ENCODE data around the gene TTC21A. TPM values are rescaled to one million over a fixed set of nuclear protein-coding genes. Genes with fewer than 3 reads are reported as not detected.
A peak's percentile ranks its signal among the peaks of the same experiment; 100 is the strongest.

TTC21A gene
- total RNA-seq, 5 donors from 2014 or later (not counting 1 experiment from before 2014, with no cell fraction given): 3.5 to 12.4 (median 5.4) TPM

DNA sequence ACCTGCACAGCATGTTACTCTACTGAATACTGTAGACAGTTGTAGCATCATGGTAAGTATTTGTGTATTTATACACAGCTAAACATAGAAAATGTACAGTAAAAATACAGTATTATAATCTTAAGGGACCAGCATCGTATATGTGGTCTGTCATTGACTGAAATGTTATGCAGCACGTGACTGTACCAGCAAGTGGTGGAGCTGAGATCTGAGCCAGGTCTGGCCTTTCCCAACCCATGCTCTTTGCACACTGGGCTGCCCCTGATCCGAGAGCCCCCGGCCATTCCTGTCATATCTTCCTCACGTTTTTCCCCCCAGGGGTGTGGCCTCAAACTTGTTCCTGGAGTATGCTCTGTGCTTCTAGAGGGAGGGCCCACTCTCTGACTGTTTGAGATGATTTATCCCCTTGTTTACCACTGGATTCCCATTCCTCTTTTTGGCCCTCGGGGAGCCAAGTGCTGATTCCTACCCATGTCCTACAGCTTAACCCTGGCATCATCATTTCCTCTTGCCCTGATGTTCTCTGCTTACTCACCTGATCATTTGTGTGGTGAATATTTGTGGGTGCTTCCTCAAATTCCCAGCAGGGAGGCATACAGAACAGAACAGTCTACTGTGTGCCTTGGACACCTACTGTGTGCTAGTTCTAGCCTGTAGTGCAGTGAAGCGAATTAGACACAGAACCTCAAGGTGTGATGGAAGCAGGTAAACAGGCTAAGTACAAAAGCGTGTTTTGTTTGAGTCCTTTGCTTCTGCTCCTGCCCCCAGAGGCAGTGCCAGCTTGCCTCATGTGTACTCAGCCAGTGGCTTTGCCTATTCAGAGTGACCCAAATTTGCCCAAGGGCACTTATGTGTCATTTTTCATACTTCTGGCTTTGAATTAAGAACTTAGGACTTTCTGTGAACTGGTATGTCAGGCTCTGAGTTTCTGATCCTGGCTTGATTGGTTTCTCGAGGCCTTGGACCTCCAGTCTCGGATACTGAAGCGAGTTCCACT lies 24.9 kb downstream of the TTC21A start:
- peaks cover 13 to 21% (median 16%) of the 10 kb centered on the region in 3 donors for H3K4me1 Mint-ChIP-seq
- WGBS (ENCODE audit: insufficient coverage): 90% methylated on average over 3 of the region's 11 CpGs
- Histone ChIP-seq H3K9me3 (no peaks in the 10 kb centered on the region), H3K36me3 (ENCODE audit: control insufficient read depth in 2 of 2, extremely low read depth in 1 of 2, insufficient read depth in 1 of 2, low read length in 1 of 2) (no peaks in the 10 kb centered on the region), H3K4me1 (ENCODE audit: control insufficient read depth in 1 of 2, extremely low read depth in 1 of 2, insufficient read depth in 2 of 2, low read length in 2 of 2) (peaks cover 9 to 15% of the 10 kb centered on the region in 2 experiments), H3K4me3 (ENCODE audit: control insufficient read depth in 1 of 2, extremely low read depth in 1 of 2, low read length in 1 of 2) (no peak overlapping the region), H3K27ac (ENCODE audit: low read length) (no peak overlapping the region), H3K27me3 (replicated peaks in 1 of 2; ENCODE audit: control insufficient read depth in 2 of 2, extremely low read depth in 1 of 2, insufficient read depth in 2 of 2, low read length in 1 of 2) (no peaks in the 10 kb centered on the region)
- no peak overlapping the region for H3K4me3 Mint-ChIP-seq
- peak overlapping the region in 1 of 2 donors; percentile 22 for H3K27ac Mint-ChIP-seq
- DNase-seq (no peak), ATAC-seq (replicated peaks in 1 of 4) (no peak)
- no peaks in the 10 kb centered on the region for H3K9me3 Mint-ChIP-seq
- ChIA-PET CTCF (interaction anchor here in 1 of 2 donors (0.5 to 1.8 kb wide), 3 partner anchors 24 to 159 kb away, joined by 3 to 5 read pairs (median 4); no protein-coding TSS in a partner anchor), POLR2A (interaction anchor here in 1 of 2 donors (0.6 to 1.2 kb wide), 3 partner anchors 10 to 19 kb away, joined by 3 read pairs; no protein-coding TSS in a partner anchor)
- H3K27me3 Mint-ChIP-seq: no peaks in the 10 kb centered on the region
- H3K36me3 Mint-ChIP-seq: peaks cover 7% of the 10 kb centered on the region

DNA sequence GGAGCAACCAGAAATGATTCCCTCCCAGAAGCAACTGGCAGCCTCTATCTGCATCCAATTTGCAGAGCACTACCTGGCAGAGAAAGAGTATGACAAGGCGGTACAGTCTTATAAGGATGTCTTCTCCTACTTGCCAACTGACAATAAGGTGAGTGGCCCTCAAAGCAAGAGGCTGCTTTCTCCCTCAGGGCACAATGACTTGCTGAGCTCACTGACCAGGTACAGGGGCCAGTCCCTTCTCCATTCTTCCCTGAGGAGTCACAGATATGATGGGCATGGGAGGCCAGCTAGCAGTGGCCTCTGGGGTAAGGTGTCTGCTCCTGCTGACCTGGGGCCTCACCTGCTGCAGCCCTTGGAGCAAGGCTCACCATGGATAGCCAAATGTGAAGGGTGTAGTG lies 25.6 kb downstream of the TTC21A start:
- H3K4me3 ChIP-seq (ENCODE audit: control insufficient read depth in 1 of 2, extremely low read depth in 1 of 2, low read length in 1 of 2): no peak overlapping the region
- H3K27ac ChIP-seq (ENCODE audit: low read length): no peak overlapping the region
- WGBS (ENCODE audit: insufficient coverage): 100% methylated on average over 1 of the region's 1 CpG
- peaks cover 11% of the 10 kb centered on the region for H3K36me3 Mint-ChIP-seq
- DNase-seq (no peak), ATAC-seq (replicated peaks in 1 of 4) (no peak)
- no peaks in the 10 kb centered on the region for H3K9me3 Mint-ChIP-seq
- H3K4me1 Mint-ChIP-seq: peaks cover 6 to 19% (median 9%) of the 10 kb centered on the region in 3 donors
- CTCF ChIA-PET: interaction anchor here (1.0 to 1.8 kb wide), 3 partner anchors 155 to 158 kb away, joined by 3 to 5 read pairs (median 4); no protein-coding TSS in a partner anchor
- H3K4me3 Mint-ChIP-seq: no peak overlapping the region
- no peaks in the 10 kb centered on the region for H3K36me3 ChIP-seq (ENCODE audit: control insufficient read depth in 2 of 2, extremely low read depth in 1 of 2, insufficient read depth in 1 of 2, low read length in 1 of 2)
- peaks cover 3 to 8% of the 10 kb centered on the region in 2 experiments for H3K4me1 ChIP-seq (ENCODE audit: control insufficient read depth in 1 of 2, extremely low read depth in 1 of 2, insufficient read depth in 2 of 2, low read length in 2 of 2)
- no peaks in the 10 kb centered on the region for H3K27me3 ChIP-seq (replicated peaks in 1 of 2; ENCODE audit: control insufficient read depth in 2 of 2, extremely low read depth in 1 of 2, insufficient read depth in 2 of 2, low read length in 1 of 2)
- H3K27me3 Mint-ChIP-seq: no peaks in the 10 kb centered on the region
- POLR2A ChIA-PET: interaction anchor here in 1 of 2 donors (1.1 to 1.2 kb wide), 2 partner anchors 16 to 18 kb away, joined by 3 read pairs; no protein-coding TSS in a partner anchor
- no peak overlapping the region for H3K27ac Mint-ChIP-seq
- H3K9me3 ChIP-seq: no peaks in the 10 kb centered on the region

DNA sequence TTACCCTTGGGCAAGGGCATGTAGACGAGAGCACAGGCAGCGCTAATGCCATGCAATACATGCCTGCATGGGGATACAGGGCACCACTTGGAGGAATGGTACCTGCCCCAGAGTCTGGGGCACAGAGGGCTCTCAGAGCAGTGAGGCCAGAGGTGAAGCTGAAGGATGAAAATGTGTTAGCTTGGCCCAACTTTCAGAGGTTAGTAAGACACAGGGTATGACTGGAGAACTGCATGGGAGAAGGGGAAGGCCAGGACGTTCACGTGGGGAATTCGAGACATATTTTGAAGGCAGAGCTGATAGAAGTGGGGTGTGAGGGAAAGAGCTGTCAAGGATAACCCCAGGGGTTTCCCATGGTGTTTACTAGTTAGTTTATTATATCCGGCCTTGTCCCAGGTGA lies 26.3 kb downstream of the TTC21A start:
- Mint-ChIP-seq H3K9me3 (no peaks in the 10 kb centered on the region), H3K27me3 (no peaks in the 10 kb centered on the region), H3K4me3 (no peak overlapping the region), H3K36me3 (peaks cover 13% of the 10 kb centered on the region), H3K27ac (peak overlapping the region; percentile 15 to 53), H3K4me1 (peaks cover 0 to 15% (median 5%) of the 10 kb centered on the region in 3 donors)
- ChIA-PET POLR2A (interaction anchor here in 1 of 2 donors (0.7 to 1.2 kb wide), 3 partner anchors 15 to 104 kb away, joined by 3 read pairs; no protein-coding TSS in a partner anchor), CTCF (interaction anchor here (0.9 to 1.8 kb wide), 3 partner anchors 58 to 158 kb away, joined by 3 to 5 read pairs (median 5); partner anchors contain the start of gene XIRP1 (in 1 of the 2))
- ATAC-seq (replicated peaks in 1 of 4): no peak
- peaks cover 0 to under 1% of the 10 kb centered on the region in 2 experiments for H3K4me1 ChIP-seq (ENCODE audit: control insufficient read depth in 1 of 2, extremely low read depth in 1 of 2, insufficient read depth in 2 of 2, low read length in 2 of 2)
- H3K27ac ChIP-seq (ENCODE audit: low read length): no peak overlapping the region
- 57% methylated on average over 5 of the region's 6 CpGs for WGBS (ENCODE audit: insufficient coverage)
- H3K9me3 ChIP-seq: no peaks in the 10 kb centered on the region
- no peak for DNase-seq
- H3K4me3 ChIP-seq (ENCODE audit: control insufficient read depth in 1 of 2, extremely low read depth in 1 of 2, low read length in 1 of 2): no peak overlapping the region
- H3K36me3 ChIP-seq (ENCODE audit: control insufficient read depth in 2 of 2, extremely low read depth in 1 of 2, insufficient read depth in 1 of 2, low read length in 1 of 2): peaks cover 0 to 3% of the 10 kb centered on the region in 2 donors
- no peaks in the 10 kb centered on the region for H3K27me3 ChIP-seq (replicated peaks in 1 of 2; ENCODE audit: control insufficient read depth in 2 of 2, extremely low read depth in 1 of 2, insufficient read depth in 2 of 2, low read length in 1 of 2)

DNA sequence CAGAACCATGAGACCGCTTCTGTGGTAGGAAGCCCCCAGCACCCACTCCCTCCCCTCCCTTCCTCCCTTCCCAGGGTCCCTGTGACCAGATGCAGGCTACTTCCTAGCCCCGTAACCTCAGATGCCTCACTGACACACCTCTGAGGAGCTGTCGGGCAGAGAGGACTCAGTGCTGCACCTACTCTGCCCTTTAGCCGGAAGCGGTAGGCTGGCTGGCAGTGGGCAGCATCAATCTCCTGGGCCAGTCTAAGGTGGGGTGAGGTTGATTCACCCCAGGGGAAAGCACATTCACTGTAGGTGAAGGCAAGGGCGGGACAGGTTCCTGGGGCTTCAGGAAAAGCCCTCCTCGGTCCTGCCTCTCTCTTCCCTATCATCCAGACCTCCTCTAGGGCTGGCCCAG lies 26.8 kb downstream of the TTC21A start:
- H3K9me3 ChIP-seq: no peaks in the 10 kb centered on the region
- DNase-seq: no peak
- WGBS (ENCODE audit: insufficient coverage): 80% methylated on average over 3 of the region's 7 CpGs
- no peak overlapping the region for H3K27ac ChIP-seq (ENCODE audit: low read length)
- Mint-ChIP-seq H3K4me1 (peaks cover 0 to 15% (median 5%) of the 10 kb centered on the region in 3 donors), H3K9me3 (no peaks in the 10 kb centered on the region), H3K27ac (no peak overlapping the region), H3K36me3 (peaks cover 14% of the 10 kb centered on the region), H3K27me3 (no peaks in the 10 kb centered on the region), H3K4me3 (no peak overlapping the region)
- no peaks in the 10 kb centered on the region for H3K4me1 ChIP-seq (ENCODE audit: control insufficient read depth in 1 of 2, extremely low read depth in 1 of 2, insufficient read depth in 2 of 2, low read length in 2 of 2)
- H3K4me3 ChIP-seq (ENCODE audit: control insufficient read depth in 1 of 2, extremely low read depth in 1 of 2, low read length in 1 of 2): no peak overlapping the region
- CTCF ChIA-PET: interaction anchor here (0.9 to 1.8 kb wide), 2 partner anchors 58 to 157 kb away, joined by 5 read pairs; partner anchors contain the start of gene XIRP1 (in 1 of the 2)
- ATAC-seq (replicated peaks in 1 of 4): peak in 1 of 4 experiments; percentile 5
- no peaks in the 10 kb centered on the region for H3K27me3 ChIP-seq (replicated peaks in 1 of 2; ENCODE audit: control insufficient read depth in 2 of 2, extremely low read depth in 1 of 2, insufficient read depth in 2 of 2, low read length in 1 of 2)
- peaks cover 0 to 3% of the 10 kb centered on the region in 2 donors for H3K36me3 ChIP-seq (ENCODE audit: control insufficient read depth in 2 of 2, extremely low read depth in 1 of 2, insufficient read depth in 1 of 2, low read length in 1 of 2)
- POLR2A ChIA-PET: no interaction called here

DNA sequence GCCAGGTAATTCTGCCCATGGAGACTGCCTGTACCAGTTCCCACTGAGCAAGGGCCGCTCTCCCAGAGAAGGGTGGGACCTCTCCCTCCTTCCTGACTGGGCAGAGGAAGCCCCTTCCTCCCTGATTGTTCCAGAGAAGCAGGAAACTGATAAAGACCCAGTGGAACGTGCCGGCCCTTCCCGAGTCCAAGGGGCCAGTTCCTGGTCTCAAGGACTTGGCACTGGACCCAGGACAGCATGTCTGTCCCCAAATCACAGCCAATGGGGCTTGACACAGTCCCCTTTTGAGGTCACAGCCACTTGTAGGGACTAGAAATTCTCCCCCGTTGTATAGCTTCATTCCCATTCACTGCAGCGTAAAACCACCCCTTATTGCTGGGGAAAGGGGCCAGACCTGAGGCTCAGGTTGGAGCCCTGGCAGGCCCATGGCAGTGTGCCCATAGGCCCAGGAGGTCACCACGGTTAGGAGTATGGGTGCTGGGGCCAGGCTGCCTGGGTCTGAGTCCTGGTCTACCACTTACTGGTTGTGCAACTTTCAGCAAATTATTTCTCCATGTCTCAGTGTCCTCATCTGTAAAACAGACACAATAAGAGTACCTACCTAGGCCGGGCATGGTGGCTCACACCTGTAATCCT lies 27.8 kb downstream of the TTC21A start:
- H3K27ac ChIP-seq (ENCODE audit: low read length): no peak overlapping the region
- Mint-ChIP-seq H3K9me3 (no peaks in the 10 kb centered on the region), H3K4me3 (no peak overlapping the region), H3K27ac (no peak overlapping the region), H3K4me1 (peaks cover 3 to 15% (median 6%) of the 10 kb centered on the region in 3 donors), H3K27me3 (no peaks in the 10 kb centered on the region), H3K36me3 (peaks cover 10% of the 10 kb centered on the region)
- H3K9me3 ChIP-seq: no peaks in the 10 kb centered on the region
- no peaks in the 10 kb centered on the region for H3K27me3 ChIP-seq (replicated peaks in 1 of 2; ENCODE audit: control insufficient read depth in 2 of 2, extremely low read depth in 1 of 2, insufficient read depth in 2 of 2, low read length in 1 of 2)
- ChIA-PET POLR2A (interaction anchor here in 1 of 2 donors (0.7 kb wide), 1 partner anchor 14 kb away, joined by 3 read pairs; no protein-coding TSS in a partner anchor), CTCF (interaction anchor here in 1 of 2 donors (0.6 kb wide), 1 partner anchor 24 kb away, joined by 6 read pairs; no protein-coding TSS in a partner anchor)
- H3K4me1 ChIP-seq (ENCODE audit: control insufficient read depth in 1 of 2, extremely low read depth in 1 of 2, insufficient read depth in 2 of 2, low read length in 2 of 2): no peaks in the 10 kb centered on the region
- H3K36me3 ChIP-seq (ENCODE audit: control insufficient read depth in 2 of 2, extremely low read depth in 1 of 2, insufficient read depth in 1 of 2, low read length in 1 of 2): peaks cover 3 to 5% of the 10 kb centered on the region in 2 donors
- no peak overlapping the region for H3K4me3 ChIP-seq (ENCODE audit: control insufficient read depth in 1 of 2, extremely low read depth in 1 of 2, low read length in 1 of 2)
- 94% methylated on average over 6 of the region's 8 CpGs for WGBS (ENCODE audit: insufficient coverage)
- DNase-seq (no peak), ATAC-seq (replicated peaks in 1 of 4) (no peak)

Measured in T-cell (primary cell).